OCI-LY1 (cell line): Measurements from ENCODE around the gene CD27.
"Not testable (repeated sequence)": the region's sequence is repeated elsewhere in the genome, so short reads cannot be mapped to it uniquely, and the experiment has no call there.

Experiments
- H2AFZ ChIP-seq: fragments of 200-600 bp; sonication (generic), shearing (Covaris generic); 2 replicates; pipeline ENCODE4 v1.6.0; 2014; ENCODE audit warnings: antibody characterized with exemption, mild to moderate bottlenecking, low read length
- H3F3A ChIP-seq: fragments of 200-600 bp; sonication (generic), shearing (Covaris generic); 2 replicates; pipeline ENCODE4 v1.6.0; 2014; ENCODE audit warnings: mild to moderate bottlenecking, antibody characterized with exemption, low read length, moderate library complexity; ENCODE audit not compliant: insufficient read depth
- H3K27ac ChIP-seq: fragments of 200-600 bp; sonication (generic); 2 replicates; pipeline ENCODE4 v1.5.1; 2014; ENCODE audit warnings: low read length, mixed run types, mild to moderate bottlenecking, low read depth; ENCODE audit not compliant: poor library complexity, severe bottlenecking
- H3K27me3 ChIP-seq: fragments of 200-600 bp; sonication (generic); 2 replicates; pipeline ENCODE4 v1.6.0; 2014; ENCODE audit warnings: antibody characterized with exemption, mild to moderate bottlenecking, low read length, moderate library complexity; ENCODE audit not compliant: insufficient read depth
- H3K36me3 ChIP-seq: fragments of 200-600 bp; sonication (generic); 2 replicates; pipeline ENCODE4 v1.6.1; 2014; ENCODE audit warnings: mild to moderate bottlenecking, antibody characterized with exemption, low read length, moderate library complexity, mixed read lengths; ENCODE audit not compliant: insufficient read depth
- H3K4me1 ChIP-seq: fragments of 200-600 bp; sonication (generic); 2 replicates; pipeline ENCODE4 v1.5.1; 2014; ENCODE audit warnings: mild to moderate bottlenecking, low read length, moderate library complexity; ENCODE audit not compliant: insufficient read depth, severe bottlenecking
- H3K4me2 ChIP-seq: fragments of 200-600 bp; sonication (generic), shearing (Covaris generic); 2 replicates; pipeline ENCODE4 v1.6.1; 2014; ENCODE audit warnings: low read length
- H3K4me3 ChIP-seq: fragments of 200-600 bp; sonication (generic); 2 replicates; pipeline ENCODE4 v1.5.1; 2014; ENCODE audit warnings: low read length, low read depth, mild to moderate bottlenecking, mixed read lengths; ENCODE audit not compliant: poor library complexity, severe bottlenecking
- H3K79me2 ChIP-seq: fragments of 200-600 bp; shearing (Covaris generic); 2 replicates; pipeline ENCODE4 v1.6.1; 2016; ENCODE audit warnings: mixed run types, low read length, mixed read lengths; ENCODE audit not compliant: insufficient read depth
- H3K9ac ChIP-seq: fragments of 200-600 bp; sonication (generic), shearing (Covaris generic); 2 replicates; pipeline ENCODE4 v1.6.1; 2014; ENCODE audit warnings: mild to moderate bottlenecking, low read length, mixed read lengths
- H3K9me2 ChIP-seq: fragments of 200-600 bp; sonication (generic), shearing (Covaris generic); 2 replicates; pipeline ENCODE4 v1.6.1; 2014; ENCODE audit warnings: low read depth, mild to moderate bottlenecking, low read length, mixed read lengths
- H3K9me3 ChIP-seq: fragments of 200-600 bp; shearing (Covaris generic); 2 replicates; pipeline ENCODE4 v1.6.1; 2014; ENCODE audit warnings: low read length, mixed read lengths
- H4K20me1 ChIP-seq: fragments of 200-600 bp; sonication (generic), shearing (Covaris generic); 2 replicates; pipeline ENCODE4 v1.6.0; 2016; ENCODE audit warnings: mild to moderate bottlenecking, low read length; ENCODE audit not compliant: insufficient read depth
- EZH2 ChIP-seq: fragments of 200-600 bp; sonication (generic), shearing (Covaris generic); IDR thresholded peaks from 2 replicates; pipeline ENCODE4 v1.8.0; 2017; ENCODE audit warnings: borderline replicate concordance, mixed run types, mild to moderate bottlenecking, antibody characterized with exemption, low read length, moderate library complexity, mixed read lengths
- TF ChIP-seq, protein P1 (sequence below): fragments of 200-600 bp; sonication (generic), shearing (Covaris generic); IDR thresholded peaks from 2 replicates; pipeline ENCODE4 v1.5.1; 2017; ENCODE audit warnings: mild to moderate bottlenecking, antibody characterized with exemption, low read length, moderate library complexity, mixed read lengths

CD27 gene

DNA sequence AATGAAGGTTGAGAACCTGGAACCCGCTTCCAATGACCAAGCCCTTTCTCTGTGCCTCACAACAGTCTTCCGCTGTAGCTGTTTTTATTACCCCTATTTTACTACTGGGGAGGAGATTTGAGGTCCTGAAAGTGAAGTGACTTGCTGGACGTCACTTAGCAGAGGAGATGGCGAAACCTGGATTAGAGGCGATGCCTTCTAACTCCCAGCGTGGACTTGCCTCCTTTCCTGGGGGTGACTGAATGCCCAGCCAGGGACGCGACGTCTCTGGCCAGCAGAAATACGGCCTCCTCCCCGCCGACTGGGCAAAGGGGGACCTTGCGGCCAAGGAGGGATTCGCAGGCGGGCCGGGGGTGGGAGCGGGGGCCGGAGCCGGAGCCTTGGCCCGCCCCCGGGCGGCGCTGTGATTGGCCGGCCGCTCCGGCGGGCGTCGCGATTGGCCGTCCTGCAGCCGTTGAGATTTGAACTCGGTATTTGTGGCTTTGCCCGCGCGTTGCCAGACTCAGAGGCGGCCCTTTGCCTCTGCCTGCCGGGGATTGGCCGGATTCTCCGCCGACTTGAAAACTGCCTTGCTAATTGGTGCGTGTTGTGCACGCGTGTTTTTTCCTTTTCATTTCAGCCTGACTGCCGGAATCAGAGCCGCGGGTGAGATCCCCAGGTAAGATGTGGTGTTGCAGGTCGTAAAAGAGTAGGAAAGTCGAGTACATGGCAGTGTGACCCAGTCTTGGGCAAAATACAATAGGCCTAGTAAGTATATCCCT lies 48.9 kb downstream of the CD27 start, which contains the start of gene NCAPD2:
Gene NCAPD2, plus strand, starts transcription at position 606 of the 761 bp plus-strand sequence. CDS start 997 bp downstream, outside the sequence.
- Histone ChIP-seq H3K9ac (peak within 1 kb of the TSS; percentile 96), H4K20me1 (no peaks in the 10 kb centered on the region), H3F3A (no peaks in the 10 kb centered on the region), H2AFZ (no peak within 1 kb of the TSS), H3K4me3 (peak within 1 kb of the TSS; percentile 94), H3K79me2 (peaks cover 29% of the 10 kb centered on the region), H3K9me3 (no peaks in the 10 kb centered on the region), H3K4me1 (peaks cover 37% of the 10 kb centered on the region), H3K27me3 (no peaks in the 10 kb centered on the region), H3K4me2 (peak within 1 kb of the TSS; percentile 79), H3K36me3 (peaks cover 52% of the 10 kb centered on the region), H3K27ac (peak within 1 kb of the TSS; percentile 96), H3K9me2 (no peaks in the 10 kb centered on the region)
- no peak for TF ChIP-seq EZH2
- TF ChIP-seq, protein P1, sequence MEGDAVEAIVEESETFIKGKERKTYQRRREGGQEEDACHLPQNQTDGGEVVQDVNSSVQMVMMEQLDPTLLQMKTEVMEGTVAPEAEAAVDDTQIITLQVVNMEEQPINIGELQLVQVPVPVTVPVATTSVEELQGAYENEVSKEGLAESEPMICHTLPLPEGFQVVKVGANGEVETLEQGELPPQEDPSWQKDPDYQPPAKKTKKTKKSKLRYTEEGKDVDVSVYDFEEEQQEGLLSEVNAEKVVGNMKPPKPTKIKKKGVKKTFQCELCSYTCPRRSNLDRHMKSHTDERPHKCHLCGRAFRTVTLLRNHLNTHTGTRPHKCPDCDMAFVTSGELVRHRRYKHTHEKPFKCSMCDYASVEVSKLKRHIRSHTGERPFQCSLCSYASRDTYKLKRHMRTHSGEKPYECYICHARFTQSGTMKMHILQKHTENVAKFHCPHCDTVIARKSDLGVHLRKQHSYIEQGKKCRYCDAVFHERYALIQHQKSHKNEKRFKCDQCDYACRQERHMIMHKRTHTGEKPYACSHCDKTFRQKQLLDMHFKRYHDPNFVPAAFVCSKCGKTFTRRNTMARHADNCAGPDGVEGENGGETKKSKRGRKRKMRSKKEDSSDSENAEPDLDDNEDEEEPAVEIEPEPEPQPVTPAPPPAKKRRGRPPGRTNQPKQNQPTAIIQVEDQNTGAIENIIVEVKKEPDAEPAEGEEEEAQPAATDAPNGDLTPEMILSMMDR, result peak; percentile 27; the same call in 1 of the 2 replicates

DNA sequence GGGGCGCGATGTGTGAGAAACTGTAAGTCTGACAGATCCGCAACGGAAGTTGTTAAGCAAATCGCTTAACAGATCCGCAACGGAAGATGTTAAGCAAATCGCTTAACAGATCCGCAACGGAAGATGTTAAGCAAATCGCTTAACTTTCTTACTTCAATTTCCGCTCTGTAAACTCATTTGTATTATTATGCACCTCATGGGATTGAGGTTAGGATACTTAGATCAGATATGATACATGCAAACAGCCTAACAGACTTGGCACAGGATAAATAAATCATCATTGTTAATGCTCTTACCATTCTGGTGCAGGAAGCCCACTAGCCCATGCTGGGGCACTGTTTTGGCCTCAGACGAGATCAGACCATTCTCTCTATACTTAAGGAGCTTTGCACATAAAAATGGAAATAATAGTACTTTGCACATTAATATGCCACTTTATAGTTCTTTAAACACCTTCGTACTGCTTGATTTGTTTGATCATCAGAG lies 49.5 kb downstream of the CD27 start:
- peaks cover 58% of the 10 kb centered on the region for H3K36me3 ChIP-seq
- H2AFZ ChIP-seq, result no peak overlapping the region
- H4K20me1 ChIP-seq, result no peaks in the 10 kb centered on the region
- H3K4me3 ChIP-seq, result peak overlapping the region; percentile 94
- peak overlapping the region; percentile 95 for H3K9ac ChIP-seq
- peak overlapping the region; percentile 96 for H3K27ac ChIP-seq
- no peaks in the 10 kb centered on the region for H3F3A ChIP-seq
- H3K79me2 ChIP-seq, result peaks cover 29% of the 10 kb centered on the region
- no peaks in the 10 kb centered on the region for H3K9me3 ChIP-seq
- no peaks in the 10 kb centered on the region for H3K27me3 ChIP-seq
- H3K9me2 ChIP-seq, result no peaks in the 10 kb centered on the region
- peak overlapping the region; percentile 79 for H3K4me2 ChIP-seq
- TF ChIP-seq, protein P1, result peak; percentile 40; the same call in 1 of the 2 replicates
- TF ChIP-seq EZH2, result no peak
- H3K4me1 ChIP-seq, result peaks cover 37% of the 10 kb centered on the region

DNA sequence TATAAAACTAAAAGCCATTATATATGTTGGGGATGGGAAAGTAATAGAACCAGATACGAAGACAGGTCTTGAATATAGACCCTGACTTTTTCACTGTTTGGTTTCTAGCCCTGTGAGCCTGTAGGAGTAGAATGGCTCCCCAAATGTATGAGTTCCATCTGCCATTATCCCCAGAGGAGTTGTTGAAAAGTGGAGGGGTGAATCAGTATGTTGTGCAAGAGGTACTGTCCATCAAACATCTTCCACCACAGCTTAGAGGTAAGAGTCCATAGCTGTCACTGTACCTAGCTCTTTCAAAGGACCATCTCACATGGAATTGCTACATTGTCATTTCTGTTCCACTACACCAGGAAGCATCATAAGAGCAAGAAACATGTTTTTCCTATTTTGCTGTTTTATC lies 50.2 kb downstream of the CD27 start:
- Histone ChIP-seq H2AFZ (no peak overlapping the region), H3K27ac (peak overlapping the region; percentile 96), H3F3A (no peaks in the 10 kb centered on the region), H4K20me1 (no peaks in the 10 kb centered on the region), H3K27me3 (no peaks in the 10 kb centered on the region), H3K9me3 (no peaks in the 10 kb centered on the region), H3K4me3 (peak overlapping the region; percentile 94), H3K4me1 (peaks cover 37% of the 10 kb centered on the region), H3K9ac (peak overlapping the region; percentile 95), H3K36me3 (peaks cover 65% of the 10 kb centered on the region), H3K79me2 (peaks cover 30% of the 10 kb centered on the region), H3K4me2 (peak overlapping the region; percentile 79), H3K9me2 (no peaks in the 10 kb centered on the region)
- TF ChIP-seq EZH2, result no peak

DNA sequence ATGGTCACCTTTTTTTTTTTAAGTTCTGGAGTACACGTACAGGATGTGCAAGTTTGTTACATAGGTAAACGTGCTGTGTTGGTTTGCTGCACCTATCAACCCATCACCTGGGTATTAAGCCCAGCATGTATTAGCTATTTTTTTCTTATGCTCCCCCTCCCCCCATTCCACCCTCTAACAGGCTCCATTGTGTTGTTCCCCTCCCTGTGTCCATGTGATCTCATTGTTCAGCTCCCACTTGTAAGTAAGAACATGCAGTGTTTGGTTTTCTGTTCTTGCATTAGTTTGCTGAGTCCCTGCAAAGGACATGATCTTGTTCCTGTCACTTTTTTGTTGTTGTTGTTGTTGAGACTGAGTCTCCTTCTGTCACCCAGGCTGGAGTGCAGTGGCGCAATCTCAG lies 52.5 kb downstream of the CD27 start:
- H3K4me2 ChIP-seq, H3K9me2 ChIP-seq, H3K9me3 ChIP-seq, H2AFZ ChIP-seq, H3K4me3 ChIP-seq, H3K27me3 ChIP-seq, H4K20me1 ChIP-seq, H3F3A ChIP-seq, H3K9ac ChIP-seq, H3K27ac ChIP-seq: not testable (repeated sequence)
- Histone ChIP-seq H3K79me2 (peaks cover 45% of the 10 kb centered on the region), H3K36me3 (peaks cover 72% of the 10 kb centered on the region), H3K4me1 (peaks cover 29% of the 10 kb centered on the region)
